Ovary (tissue), 9 donors: Measurements from ENCODE around the gene SLC17A5. TPM values are rescaled to one million over a fixed set of nuclear protein-coding genes. Genes with fewer than 3 reads are reported as not detected.

Source experiments
- DNase-seq, 5 donors: peaks; one replicate each; pipeline ENCODE4 v3.0.0-alpha.2; 2019 to 2020
- H3K27ac ChIP-seq, 2 donors: fragments of 200-600 bp; one replicate each; pipeline versions ENCODE4 v1.5.1 to v1.8.0; 2019 to 2022
- H3K27me3 ChIP-seq: fragments of 200-600 bp; one replicate; pipeline ENCODE4 v1.8.0; 2022
- H3K36me3 ChIP-seq: fragments of 200-600 bp; sonication (generic); one replicate; pipeline ENCODE4 v1.5.1; 2019
- H3K4me1 ChIP-seq: one replicate; pipeline ENCODE4 v1.8.1; 2013; ENCODE audit warnings: mild to moderate bottlenecking, moderate library complexity; ENCODE audit not compliant: insufficient read depth
- H3K4me3 ChIP-seq: fragments of 200-600 bp; sonication (generic); one replicate; pipeline ENCODE4 v1.5.1; 2017
- H3K9me3 ChIP-seq, 2 donors: fragments of 200-600 bp in 1 of 2; sonication (generic) in 1 of 2; one replicate each; pipeline versions ENCODE4 v1.5.1 to v1.8.1; 2013 to 2019; ENCODE audit warnings: mild to moderate bottlenecking in 1 of 2, moderate library complexity in 1 of 2
- EP300 ChIP-seq: sonication (generic); formaldehyde crosslinking; IDR thresholded peaks from one replicate; pipeline ENCODE4 v1.6.1; 2017; ENCODE audit warnings: antibody characterized with exemption
- POLR2A ChIP-seq: fragments of 450-650 bp; IDR thresholded peaks from one replicate; pipeline ENCODE4 v1.6.1; 2017; ENCODE audit warnings: antibody characterized with exemption, mild to moderate bottlenecking, moderate library complexity
- WGBS, 3 donors: extraction: QIAGEN DNeasy Blood & Tissue Kit in 1 of 3; methylation state at CpG; one replicate each; pipeline versions ENCODE4 v1.1.5 to v1.1.7; 2013 to 2017; 5-methylcytosine and 5-hydroxymethylcytosine counted together
- intact Hi-C, 4 donors: fragments of 100-400 bp; cut with DNase I; formaldehyde crosslinking; loops; one replicate each; pipeline versions ENCODE4 v1.11.0 to v1.15.1; 2022 to 2023
- polyA plus RNA-seq, 2 donors: library from polyadenylated mRNA; stranded (reverse); fragments of 200-250 nt in 1 of 2; fragments of 350-450 nt in 1 of 2; fragmentation: Illumina TruSeq in 1 of 2; extraction: RNeasy Lipid Tissue Mini Kit (QIAGEN cat#74804) in 1 of 2; gene quantifications; one replicate each; pipeline ENCODE4 v1.2.3, GENCODE V29; 2013 to 2014
- total RNA-seq, 7 donors: library from RNA; depleted of rRNA in 2 of 7; stranded (reverse); fragments of >200 nt in 2 of 7; fragmentation: NEBNext Ultra II Directional in 3 of 7; extraction: Animal tissue kit (Norgen Biotek cat#: 25700) in 3 of 7; gene quantifications; one replicate each; pipeline versions ENCODE4 v1.1.0 to v1.2.4, GENCODE V29; 2016 to 2023
- TF ChIP-seq, protein P1 (sequence below), 3 donors: fragments of 450-650 bp in 2 of 3; fragments of 200-600 bp in 1 of 3; IDR thresholded peaks; one replicate each; pipeline versions ENCODE4 v1.5.1 to v1.8.0; 2016 to 2022; ENCODE audit warnings: antibody characterized with exemption in 3 of 3, mild to moderate bottlenecking in 1 of 3
- donor health status: DM: no; HTN: no; CAD: no; lungs with moderate emphysema.
- donor health status: DM: no; HTN: no; CAD: no.
- donor health status: Bipolar disorder and iron deficiency.
- donor health status: DM: yes; HTN: yes; CAD: no.
- donor health status: DM: no; HTN: no; CAD: no.
- donor health status: DM: yes; HTN: yes; CAD: no.

Gene SLC17A5
- total and polyA plus RNA-seq, 9 donors, result 4.3 to 18.3 (median 7.0) TPM

- H3K36me3 ChIP-seq, result no peaks in the 10 kb centered on the region
These were observed 45.0 kb downstream of the SLC17A5 start for GRCh38 chr6:73608761-73609160.

GRCh38 chr6:73606428-73606827 lies 47.4 kb downstream of the SLC17A5 start:
- Histone ChIP-seq H3K36me3 (no peaks in the 10 kb centered on the region), H3K27ac (no peak overlapping the region), H3K9me3 (no peaks in the 10 kb centered on the region), H3K4me1 (no peaks in the 10 kb centered on the region), H3K27me3 (no peaks in the 10 kb centered on the region), H3K4me3 (no peak overlapping the region)
- 88 to 93% (median 91%) methylated on average over 2 of the region's 2 CpGs for WGBS, 3 donors
- DNase-seq, result no peak
- TF ChIP-seq POLR2A (no peak), EP300 (no peak)
- TF ChIP-seq, protein P1, sequence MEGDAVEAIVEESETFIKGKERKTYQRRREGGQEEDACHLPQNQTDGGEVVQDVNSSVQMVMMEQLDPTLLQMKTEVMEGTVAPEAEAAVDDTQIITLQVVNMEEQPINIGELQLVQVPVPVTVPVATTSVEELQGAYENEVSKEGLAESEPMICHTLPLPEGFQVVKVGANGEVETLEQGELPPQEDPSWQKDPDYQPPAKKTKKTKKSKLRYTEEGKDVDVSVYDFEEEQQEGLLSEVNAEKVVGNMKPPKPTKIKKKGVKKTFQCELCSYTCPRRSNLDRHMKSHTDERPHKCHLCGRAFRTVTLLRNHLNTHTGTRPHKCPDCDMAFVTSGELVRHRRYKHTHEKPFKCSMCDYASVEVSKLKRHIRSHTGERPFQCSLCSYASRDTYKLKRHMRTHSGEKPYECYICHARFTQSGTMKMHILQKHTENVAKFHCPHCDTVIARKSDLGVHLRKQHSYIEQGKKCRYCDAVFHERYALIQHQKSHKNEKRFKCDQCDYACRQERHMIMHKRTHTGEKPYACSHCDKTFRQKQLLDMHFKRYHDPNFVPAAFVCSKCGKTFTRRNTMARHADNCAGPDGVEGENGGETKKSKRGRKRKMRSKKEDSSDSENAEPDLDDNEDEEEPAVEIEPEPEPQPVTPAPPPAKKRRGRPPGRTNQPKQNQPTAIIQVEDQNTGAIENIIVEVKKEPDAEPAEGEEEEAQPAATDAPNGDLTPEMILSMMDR (IDR thresholded peaks at IDR 0.05), result no peak
- intact Hi-C loops, result no loop called here

More at GRCh38 chr6:73608761-73609160, 45.0 kb downstream of the SLC17A5 start:
- no peak overlapping the region for H3K4me3 ChIP-seq
- H3K9me3 ChIP-seq, result no peaks in the 10 kb centered on the region
- H3K27ac ChIP-seq, result no peak overlapping the region
- H3K4me1 ChIP-seq, result no peaks in the 10 kb centered on the region
- H3K27me3 ChIP-seq, result no peaks in the 10 kb centered on the region
- intact Hi-C loops, result no loop called here
- WGBS, 3 donors, result 66 to 76% (median 68%) methylated on average over 4 of the region's 4 CpGs
- TF ChIP-seq POLR2A, result no peak
- TF ChIP-seq, protein P1 (IDR thresholded peaks at IDR 0.05), result no peak
- no peak for TF ChIP-seq EP300
- DNase-seq, result no peak

DNA sequence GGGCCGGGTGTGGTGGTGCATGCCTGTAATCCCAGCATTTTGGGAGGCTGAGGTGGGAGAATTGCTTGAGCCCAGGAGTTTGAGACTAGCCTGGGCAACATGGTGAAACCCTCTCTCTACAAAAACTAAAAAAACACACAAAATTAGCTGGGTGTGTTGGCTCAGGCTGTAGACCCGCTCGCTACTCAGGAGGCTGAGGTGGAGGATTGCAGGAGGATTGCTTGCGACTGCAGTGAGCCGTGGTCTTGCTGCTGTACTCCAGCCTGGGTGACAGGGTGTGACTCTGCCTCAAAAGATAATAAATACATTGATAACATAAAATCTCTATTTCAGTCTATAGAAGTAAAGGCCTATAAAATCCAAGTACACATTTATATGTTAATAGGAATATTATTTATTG lies 49.3 kb downstream of the SLC17A5 start:
- 94 to 95% (median 95%) methylated on average over 5 of the region's 5 CpGs for WGBS, 3 donors
- Histone ChIP-seq H3K27ac (no peak overlapping the region), H3K27me3 (no peaks in the 10 kb centered on the region), H3K4me1 (no peaks in the 10 kb centered on the region), H3K4me3 (no peak overlapping the region), H3K36me3 (no peaks in the 10 kb centered on the region), H3K9me3 (no peaks in the 10 kb centered on the region)
- DNase-seq, result no peak
- TF ChIP-seq POLR2A (no peak), EP300 (no peak)
- TF ChIP-seq, protein P1 (IDR thresholded peaks at IDR 0.05), result no peak
- intact Hi-C loops, result no loop called here

DNA sequence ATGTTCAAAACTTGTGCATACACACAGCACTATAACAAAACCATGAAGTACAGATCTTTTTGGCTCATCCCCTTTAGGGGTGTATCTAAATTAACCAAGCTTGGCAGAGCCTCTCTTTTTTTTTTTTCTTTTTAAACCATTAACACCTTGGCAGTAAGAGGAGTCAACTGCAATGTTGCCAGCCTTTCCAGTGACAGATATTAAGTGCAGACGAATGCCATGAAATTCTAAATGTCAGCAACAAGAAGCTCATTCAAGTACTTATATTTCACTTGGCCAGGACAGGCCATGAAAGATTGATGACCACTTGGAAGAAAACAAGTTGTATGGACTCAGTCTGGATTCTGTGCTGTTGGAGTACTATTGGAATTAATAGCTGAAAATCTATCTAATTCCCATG lies 49.8 kb downstream of the SLC17A5 start:
- Histone ChIP-seq H3K4me3 (no peak overlapping the region), H3K4me1 (no peaks in the 10 kb centered on the region), H3K9me3 (no peaks in the 10 kb centered on the region), H3K27me3 (no peaks in the 10 kb centered on the region), H3K36me3 (no peaks in the 10 kb centered on the region), H3K27ac (no peak overlapping the region)
- WGBS, 3 donors, result 82 to 91% (median 88%) methylated on average over 1 of the region's 1 CpG
- no peak for DNase-seq
- intact Hi-C loops, result no loop called here
- TF ChIP-seq EP300, result no peak
- TF ChIP-seq, protein P1 (IDR thresholded peaks at IDR 0.05), result no peak
- no peak for TF ChIP-seq POLR2A
